GM23248 (cell line): Measurements from ENCODE around the gene EHBP1L1.

Experiments used
- EZH2 ChIP-seq: fragments of 200-600 bp; sonication (generic); IDR thresholded peaks from 2 replicates; pipeline ENCODE4 v1.6.1; 2018; ENCODE audit warnings: antibody characterized with exemption, mild to moderate bottlenecking; ENCODE audit not compliant: insufficient read depth, poor library complexity, severe bottlenecking
- EZH2phosphoT487 ChIP-seq: fragments of 200-600 bp; sonication (generic); IDR thresholded peaks from 2 replicates; pipeline ENCODE4 v1.6.1; 2018; ENCODE audit warnings: antibody characterized with exemption, moderate library complexity, mild to moderate bottlenecking, low read depth; ENCODE audit not compliant: insufficient read depth

- TF ChIP-seq EZH2 (no peak), EZH2phosphoT487 (no peak)
These were observed 13.8 kb upstream of the EHBP1L1 start for GRCh38 chr11:65562020-65562419.
